Heart right ventricle (tissue), 16 donors: Measurements from ENCODE around the gene TNFSF15. TPM values are rescaled to one million over a fixed set of nuclear protein-coding genes. Genes with fewer than 3 reads are reported as not detected.

ENCODE experiments used
- ATAC-seq, 8 donors: fragments of 200-7000 bp; cut with Tn5 transposase; one replicate each; pipeline ENCODE4 v1.9.1; 2020; ENCODE audit warnings: mild to moderate bottlenecking in 8 of 8, moderate library complexity in 8 of 8, moderate number of reproducible peaks in 1 of 8
- DNase-seq, 2 donors: peaks; one replicate each; pipeline ENCODE4 v3.0.0-alpha.2; 2020
- H3K27ac ChIP-seq, 10 donors: fragments of 200-600 bp; sonication (generic) in 2 of 10; one replicate each; pipeline versions ENCODE4 v1.5.0 to v1.8.0; 2020 to 2022; ENCODE audit warnings: mild to moderate bottlenecking in 3 of 10
- H3K27me3 ChIP-seq, 7 donors: fragments of 200-600 bp; one replicate each; pipeline ENCODE4 v1.8.0; 2021 to 2022; ENCODE audit warnings: mild to moderate bottlenecking in 2 of 7
- H3K36me3 ChIP-seq, 9 donors: fragments of 200-600 bp; sonication (generic) in 1 of 9; one replicate each; pipeline versions ENCODE4 v1.5.0 to v1.8.0; 2020 to 2022; ENCODE audit warnings: mild to moderate bottlenecking in 2 of 9
- H3K4me1 ChIP-seq, 9 donors: fragments of 200-600 bp; sonication (generic) in 1 of 9; one replicate each; pipeline versions ENCODE4 v1.5.0 to v1.8.0; 2020 to 2022; ENCODE audit warnings: mild to moderate bottlenecking in 4 of 9
- H3K4me3 ChIP-seq, 10 donors: fragments of 200-600 bp; sonication (generic) in 2 of 10; one replicate each; pipeline versions ENCODE4 v1.5.0 to v1.8.0; 2020 to 2022; ENCODE audit warnings: mild to moderate bottlenecking in 7 of 10, moderate library complexity in 2 of 10
- H3K9me3 ChIP-seq, 11 donors: fragments of 200-600 bp in 10 of 11; sonication (generic) in 2 of 11; one replicate each; pipeline versions ENCODE4 v1.5.0 to v1.8.0; 2013 to 2022; ENCODE audit warnings: mild to moderate bottlenecking in 2 of 11, control low read depth in 1 of 11, moderate library complexity in 1 of 11
- CTCF ChIP-seq, 9 donors: fragments of 200-600 bp; sonication (generic) in 2 of 9; IDR thresholded peaks; one replicate each; pipeline versions ENCODE4 v1.5.0 to v1.8.0; 2021 to 2022; ENCODE audit warnings: antibody characterized with exemption in 9 of 9, mild to moderate bottlenecking in 5 of 9, moderate library complexity in 1 of 9
- WGBS, 2 donors: extraction: QIAGEN DNeasy Blood & Tissue Kit; methylation state at CpG; one replicate each; pipeline ENCODE4 v1.1.7; 2013; ENCODE audit warnings: inconsistent platforms in 1 of 2; 5-methylcytosine and 5-hydroxymethylcytosine counted together
- intact Hi-C, 10 donors: fragments of 100-400 bp; cut with DNase I; formaldehyde crosslinking; loops; one replicate each; pipeline versions ENCODE4 v1.11.1 to v1.14.2; 2022
- polyA plus RNA-seq, 2 donors: library from polyadenylated mRNA; stranded (reverse); fragments of 200-250 nt; gene quantifications; one replicate each; pipeline ENCODE4 v1.2.3, GENCODE V29; 2013
- total RNA-seq, 10 donors: library from RNA; stranded (reverse); fragmentation: NEBNext Ultra II Directional in 3 of 10; extraction: Animal tissue kit (Norgen Biotek cat#: 25700) in 3 of 10; gene quantifications; one replicate each; pipeline versions ENCODE4 v1.2.1 to v1.2.4, GENCODE V29; 2021 to 2023
- donor health status: Arrhythmogenic right ventricular cardiomyopathy.
- donor health status: ischemic (EF 13 %, LVEDD 7.1; RV severe dilation, severe dysfunction).
- donor health status: healthy with polysubstance abuse.
- donor health status: DM: no; HTN: yes; CAD: no.
- donor health status: DM: no; HTN: no; CAD: no.
- donor health status: ischemic (EF 25% LVEDD 6.9; RV normal size, moderate dysfunction).
- donor health status: ischemic (EF 25% LVEDD 5.7; RV mildly dilated, moderate dysfunction).
- donor health status: healthy.
- donor health status: DM: yes; HTN: yes; CAD: no.
- donor health status: Ischemic cardiomyopathy.
- donor health status: ischemic (EF 35%, LVEDD 5.7; RV mildly dilated, moderate dysfunction).
- donor health status: nonischemic (EF 11% LVEDD 7.7; RV severe dilation, severe dysfunction).
- donor health status: DM: yes; HTN: yes; CAD: no.
- donor health status: PGD.
- donor health status: ischemic (EF 29% LVEDD 5.4; RV normal size, mild dysfunction).
- donor health status: nonischemic (EF 23%, LVEDD 6.1; RV moderate dilation, normal function).

The TNFSF15 gene
- total and polyA plus RNA-seq, 12 donors = 0.01 to 0.62 (median 0.05) TPM; not detected in 5

DNA sequence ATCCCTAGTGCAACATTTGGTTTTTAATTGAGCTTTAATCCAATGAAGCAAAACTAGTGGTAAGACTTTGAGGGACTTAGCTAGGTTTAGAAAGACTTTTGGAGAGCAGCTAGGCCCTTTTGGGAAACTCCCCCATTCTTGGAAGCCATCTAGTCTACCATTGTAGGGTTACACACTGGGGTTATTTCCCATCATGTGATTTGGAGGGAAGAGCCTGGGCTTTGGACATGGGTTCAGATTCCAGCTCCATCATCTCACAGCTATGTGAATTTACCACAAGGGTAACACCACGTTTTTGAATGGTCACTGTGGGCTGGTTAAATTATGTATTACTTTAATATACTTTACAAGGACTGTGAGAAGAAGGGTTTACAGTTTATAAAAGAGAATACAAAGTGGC, 18.3 kb upstream of the TNFSF15 start:
- no peak overlapping the region for H3K4me3 ChIP-seq
- no peak overlapping the region for H3K27ac ChIP-seq
- H3K36me3 ChIP-seq = no peaks in the 10 kb centered on the region
- DNase-seq (no peak), ATAC-seq (no peak)
- TF ChIP-seq CTCF (IDR thresholded peaks at IDR 0.05) = no peak
- 24 to 33% methylated on average over 1 of the region's 1 CpG for WGBS, 2 donors
- H3K4me1 ChIP-seq = no peaks in the 10 kb centered on the region
- H3K27me3 ChIP-seq = peaks cover 0 to under 1% (median 0%) of the 10 kb centered on the region in 7 donors
- no peaks in the 10 kb centered on the region for H3K9me3 ChIP-seq
- intact Hi-C loops = no loop called here

DNA sequence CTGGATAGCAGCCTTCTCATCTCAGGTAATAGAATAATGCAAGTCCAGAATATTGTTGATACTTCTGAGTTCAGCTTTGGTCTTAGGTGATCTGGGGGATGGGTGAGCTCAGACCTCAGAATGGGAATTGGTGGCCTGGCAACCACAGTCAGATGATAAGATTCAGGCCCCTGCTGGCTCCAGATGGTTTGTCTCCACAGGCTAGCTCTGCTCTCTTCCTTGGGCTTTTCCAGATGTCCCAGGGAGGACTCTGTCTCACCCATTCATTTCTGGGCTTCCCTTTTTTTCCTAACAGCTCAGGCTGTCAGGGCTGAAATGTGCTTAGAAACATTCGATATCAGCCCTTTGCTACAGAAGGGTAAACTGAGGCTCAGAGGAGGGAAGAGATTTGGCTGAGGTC, 17.6 kb upstream of the TNFSF15 start:
- 78 to 92% methylated on average over 1 of the region's 1 CpG for WGBS, 2 donors
- Histone ChIP-seq H3K27ac (no peak overlapping the region), H3K4me3 (no peak overlapping the region), H3K36me3 (no peaks in the 10 kb centered on the region), H3K9me3 (no peaks in the 10 kb centered on the region), H3K4me1 (no peaks in the 10 kb centered on the region), H3K27me3 (peaks cover 0 to 7% (median 0%) of the 10 kb centered on the region in 7 donors)
- no peak for DNase-seq
- ATAC-seq = no peak
- intact Hi-C loops = no loop called here
- no peak for TF ChIP-seq CTCF (IDR thresholded peaks at IDR 0.05)

DNA sequence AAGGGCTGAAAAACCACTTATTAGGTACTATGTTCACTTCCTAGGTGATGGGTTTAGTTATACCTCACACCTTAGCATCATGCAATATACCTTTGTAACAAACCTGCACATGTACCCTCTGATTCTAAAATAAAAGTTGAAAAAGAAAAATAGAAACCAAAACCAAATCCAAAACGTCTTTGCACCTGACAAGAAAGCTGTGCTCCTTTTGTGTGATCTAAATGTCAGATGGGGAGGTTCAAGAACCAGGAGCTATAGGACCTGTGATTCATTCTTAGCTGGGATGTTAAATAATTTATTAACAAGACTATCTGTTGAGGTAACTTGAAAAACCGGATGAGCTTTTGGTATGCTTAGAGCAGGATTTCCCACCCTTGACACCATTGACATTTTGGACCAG, 16.9 kb upstream of the TNFSF15 start:
- Histone ChIP-seq H3K4me3 (no peak overlapping the region), H3K9me3 (no peaks in the 10 kb centered on the region), H3K27ac (no peak overlapping the region), H3K36me3 (no peaks in the 10 kb centered on the region), H3K27me3 (peaks cover 0 to 7% (median 0%) of the 10 kb centered on the region in 7 donors), H3K4me1 (no peaks in the 10 kb centered on the region)
- 77 to 84% methylated on average over 2 of the region's 2 CpGs for WGBS, 2 donors
- no peak for DNase-seq
- ATAC-seq = no peak
- no peak for TF ChIP-seq CTCF (IDR thresholded peaks at IDR 0.05)
- intact Hi-C loops = no loop called here

GRCh38 chr9:114820776-114821501, 15.1 kb upstream of the TNFSF15 start:
- no peaks in the 10 kb centered on the region for H3K36me3 ChIP-seq
- intact Hi-C loops = no loop called here

More at GRCh38 chr9:114820776-114821501, 15.1 kb upstream of the TNFSF15 start:
- Histone ChIP-seq H3K4me1 (no peaks in the 10 kb centered on the region), H3K9me3 (no peaks in the 10 kb centered on the region), H3K4me3 (no peak overlapping the region), H3K27ac (peak overlapping the region in 1 of 10 donors; percentile 35), H3K27me3 (peaks cover 0 to 7% (median 0%) of the 10 kb centered on the region in 7 donors)
- ATAC-seq (peak in 1 of 8 donors; percentile 25), DNase-seq (no peak)
- 91 to 93% methylated on average over 8 of the region's 8 CpGs for WGBS, 2 donors
- TF ChIP-seq CTCF (IDR thresholded peaks at IDR 0.05) = no peak
